Jurkat, Clone E6-1 (cell line): ENCODE data around the gene IL18. TPM values are rescaled to one million over a fixed set of nuclear protein-coding genes. Genes with fewer than 3 reads are reported as not detected.
"Not testable (repeated sequence)": the region's sequence is repeated elsewhere in the genome, so short reads cannot be mapped to it uniquely, and the experiment has no call there.

ENCODE experiments used
- DNase-seq: peaks from one replicate; pipeline ENCODE4 v3.0.0-alpha.2; 2011; ENCODE audit warnings: low read depth, low spot score
- H3K4me3 ChIP-seq: 2 replicates; pipeline ENCODE4 v1.5.1; 2011; ENCODE audit warnings: mild to moderate bottlenecking, low read length, control low read depth, moderate library complexity
- polyA plus RNA-seq: library from polyadenylated mRNA; unstranded; fragments of >200 nt; gene quantifications from one replicate; pipeline ENCODE4 v1.2.1, GENCODE V29; 2012; ENCODE audit warnings: missing spikeins; ENCODE audit not compliant: insufficient read length, insufficient read depth

IL18 gene
- polyA plus RNA-seq: not detected

DNA sequence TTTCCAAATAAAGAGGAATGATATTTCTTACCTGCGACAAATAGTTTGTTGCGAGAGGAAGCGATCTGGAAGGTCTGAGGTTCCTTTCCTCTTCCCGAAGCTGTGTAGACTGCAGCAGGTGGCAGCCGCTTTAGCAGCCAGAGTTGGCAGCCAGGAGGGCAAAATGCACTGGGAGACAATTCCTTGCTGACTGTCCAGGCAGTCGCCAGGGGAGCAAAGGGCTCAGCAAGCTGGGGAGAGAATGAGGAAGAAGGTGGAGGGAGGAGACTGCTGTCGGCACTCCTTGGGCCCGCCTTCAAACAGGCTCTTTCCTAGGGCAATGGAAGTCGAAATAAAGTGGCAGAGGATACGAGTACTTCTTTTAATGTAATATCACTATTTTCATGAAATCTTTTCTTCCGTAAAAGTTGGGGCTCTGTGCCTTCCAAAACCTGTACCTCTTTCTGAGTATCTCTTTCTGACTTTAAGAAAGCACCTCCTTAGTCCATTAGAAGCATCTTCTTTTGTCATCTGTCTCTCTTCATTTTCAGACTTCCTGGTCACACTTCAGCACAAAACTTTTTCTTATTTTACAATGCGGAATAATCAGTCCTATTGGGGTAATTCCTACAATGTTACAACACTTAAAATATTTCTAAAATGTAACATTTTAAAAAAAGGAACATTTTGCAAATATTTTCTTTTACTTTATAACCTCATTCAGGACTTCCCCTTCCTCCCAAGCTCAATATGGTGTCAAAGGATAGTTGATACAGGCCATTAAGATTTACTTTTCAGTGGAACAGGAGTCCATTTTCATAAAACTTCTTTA is at the start of gene IL18:
IL18 (minus strand) TSS at position 220 of the 811 bp plus-strand sequence. CDS start 9,041 bp downstream, outside the sequence.
- no peak for DNase-seq
- H3K4me3 ChIP-seq: no peak within 1 kb of the TSS

DNA sequence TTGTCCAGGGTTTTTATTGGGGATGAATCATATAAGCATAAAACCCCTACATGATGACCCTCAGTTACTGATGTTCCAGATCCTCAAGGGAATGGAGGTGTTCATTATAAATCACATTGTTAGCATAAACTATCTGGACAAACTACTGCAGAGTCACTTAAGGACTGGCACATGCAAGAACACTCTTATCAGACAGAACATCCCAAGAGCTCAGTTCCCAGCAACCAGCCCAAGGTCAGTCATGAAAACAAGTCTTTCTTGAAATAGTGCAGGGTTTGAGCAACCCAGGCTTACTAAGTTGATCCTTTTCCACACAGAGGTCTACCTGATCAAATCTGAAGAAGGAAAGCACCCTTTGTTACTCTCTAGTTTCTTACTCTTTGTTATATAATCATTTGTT is 48.8 kb upstream of the IL18 start:
- no peak overlapping the region for H3K4me3 ChIP-seq
- no peak for DNase-seq

DNA sequence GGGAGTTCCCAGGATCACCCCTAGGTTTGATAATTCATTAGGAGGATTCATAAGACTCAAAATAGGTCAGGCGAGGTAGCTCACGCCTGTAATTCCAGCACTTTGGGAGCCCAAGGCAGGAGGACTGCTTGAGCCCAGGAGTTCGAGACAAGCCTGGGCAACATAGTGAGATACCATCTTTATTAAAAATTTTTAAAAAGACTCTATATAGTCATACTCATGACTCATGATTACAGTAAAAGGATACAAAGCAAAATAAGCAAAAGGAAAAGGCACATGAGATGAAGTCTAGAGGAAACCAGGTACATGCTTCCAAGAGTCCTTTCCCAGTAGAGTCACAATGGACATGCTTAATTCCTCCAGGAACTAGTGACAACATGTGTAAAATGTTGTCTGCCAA is 48.4 kb upstream of the IL18 start:
- DNase-seq: no peak

GRCh38 chr11:112211536-112211935 is 47.6 kb upstream of the IL18 start:
- H3K4me3 ChIP-seq: no peak overlapping the region
- DNase-seq: peak; percentile 58

More for the DNA sequence above, 48.4 kb upstream of the IL18 start:
- H3K4me3 ChIP-seq: no peak overlapping the region

- H3K4me3 ChIP-seq: no peak overlapping the region
- DNase-seq: no peak
Observed at GRCh38 chr11:112210890-112211289, 47.0 kb upstream of the IL18 start.

DNA sequence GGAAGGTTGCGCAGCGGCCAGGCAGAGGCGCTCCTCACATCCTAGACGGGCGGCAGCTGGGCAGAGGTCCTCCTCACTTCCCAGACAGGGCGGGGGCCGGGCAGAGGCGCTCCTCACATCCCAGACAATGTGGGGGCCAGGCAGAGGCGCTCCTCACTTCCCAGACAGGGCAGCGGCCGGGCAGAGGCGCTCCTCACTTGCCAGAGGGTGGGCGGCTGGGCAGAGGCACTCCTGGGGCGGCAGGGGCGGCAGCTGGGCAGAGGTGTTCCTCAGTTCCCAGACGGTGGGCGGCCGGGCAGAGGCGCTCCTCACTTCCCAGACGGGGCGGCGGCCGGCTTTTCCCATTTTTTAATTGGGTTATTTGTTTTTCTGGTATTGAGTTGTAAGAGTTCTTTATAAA is 42.2 kb upstream of the IL18 start:
- no peak for DNase-seq
- H3K4me3 ChIP-seq: no peak overlapping the region

GRCh38 chr11:112200252-112200651 is 36.4 kb upstream of the IL18 start:
- no peak overlapping the region for H3K4me3 ChIP-seq
- no peak for DNase-seq

- DNase-seq, H3K4me3 ChIP-seq: not testable (repeated sequence)
Observed at GRCh38 chr11:112199101-112199500, 35.2 kb upstream of the IL18 start.

GRCh38 chr11:112196519-112197087 is 32.7 kb upstream of the IL18 start:
- no peak for DNase-seq

GRCh38 chr11:112195951-112196351 is 32.1 kb upstream of the IL18 start:
- H3K4me3 ChIP-seq: no peak overlapping the region

More at GRCh38 chr11:112196519-112197087, 32.7 kb upstream of the IL18 start:
- no peak overlapping the region for H3K4me3 ChIP-seq

DNA sequence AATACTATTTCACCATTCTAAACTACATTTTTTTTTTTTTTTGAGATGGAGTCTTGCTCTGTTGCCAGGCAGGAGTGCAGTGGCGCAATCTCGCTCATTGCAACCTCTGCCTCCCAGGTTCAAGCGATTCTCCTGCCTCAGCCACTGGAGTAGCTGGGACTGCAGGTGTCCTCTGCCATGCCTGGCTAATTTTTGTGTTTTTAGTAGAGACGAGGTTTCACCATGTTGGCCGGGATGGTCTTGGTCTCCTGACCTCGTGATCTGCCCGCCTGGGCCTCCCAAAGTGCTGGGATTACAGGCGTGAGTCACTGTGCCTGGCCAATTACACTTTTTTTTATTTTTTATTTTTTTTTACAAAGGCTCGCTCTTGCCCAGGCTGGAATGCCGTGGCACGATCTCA is 31.2 kb upstream of the IL18 start:
- not testable (repeated sequence) for DNase-seq, H3K4me3 ChIP-seq

More at GRCh38 chr11:112195951-112196351, 32.1 kb upstream of the IL18 start:
- no peak for DNase-seq

GRCh38 chr11:112186304-112186703 is 22.4 kb upstream of the IL18 start:
- DNase-seq: no peak
- no peak overlapping the region for H3K4me3 ChIP-seq

- no peak overlapping the region for H3K4me3 ChIP-seq
Observed at GRCh38 chr11:112185883-112186282, 22.0 kb upstream of the IL18 start.

GRCh38 chr11:112182867-112183266 is 19.0 kb upstream of the IL18 start:
- H3K4me3 ChIP-seq: no peak overlapping the region

More at GRCh38 chr11:112185883-112186282, 22.0 kb upstream of the IL18 start:
- DNase-seq: no peak

GRCh38 chr11:112179601-112180000 is 15.7 kb upstream of the IL18 start:
- H3K4me3 ChIP-seq: no peak overlapping the region
- no peak for DNase-seq

More at GRCh38 chr11:112182867-112183266, 19.0 kb upstream of the IL18 start:
- DNase-seq: no peak

DNA sequence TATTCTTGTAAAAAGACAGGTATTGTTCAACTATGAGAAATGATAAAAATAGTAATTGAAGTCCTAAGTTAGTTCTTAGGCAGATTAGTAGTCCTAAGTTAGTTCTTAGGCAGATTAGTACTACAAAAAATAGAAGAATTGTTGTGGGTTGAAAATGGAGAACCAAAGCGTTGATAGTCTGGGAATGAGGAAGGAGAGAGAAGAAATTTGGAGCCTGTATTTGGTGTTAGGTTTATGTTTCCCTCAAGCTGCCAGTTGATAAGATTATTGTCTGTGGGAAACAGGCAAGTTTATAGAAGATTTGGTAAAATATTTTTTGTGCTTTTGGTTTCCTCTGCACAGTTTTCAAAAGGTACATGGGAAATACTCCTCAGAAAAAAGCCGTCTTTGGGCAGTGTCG is 15.0 kb upstream of the IL18 start:
- DNase-seq: no peak
- H3K4me3 ChIP-seq: no peak overlapping the region

GRCh38 chr11:112178428-112178827 is 14.5 kb upstream of the IL18 start:
- no peak overlapping the region for H3K4me3 ChIP-seq
- no peak for DNase-seq

DNA sequence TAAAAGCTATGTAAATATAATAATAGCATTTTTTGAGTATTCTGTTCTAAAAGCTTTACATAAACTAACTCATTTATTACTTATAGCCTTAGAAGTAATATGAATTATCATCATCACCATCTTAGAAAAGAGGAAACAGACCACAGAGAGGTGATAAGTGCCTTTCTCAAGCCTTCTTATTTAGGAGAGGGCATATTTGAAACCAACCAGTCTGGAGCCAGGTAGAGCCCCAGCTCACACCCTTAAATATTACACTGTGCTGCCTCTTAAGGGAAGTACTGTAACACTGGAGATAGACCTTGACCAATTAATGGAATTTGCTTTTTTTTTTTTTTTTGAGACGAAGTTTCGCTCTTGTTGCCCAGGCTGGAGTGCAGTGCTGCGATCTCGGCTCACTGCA is 13.7 kb upstream of the IL18 start:
- DNase-seq: no peak
- H3K4me3 ChIP-seq: no peak overlapping the region

DNA sequence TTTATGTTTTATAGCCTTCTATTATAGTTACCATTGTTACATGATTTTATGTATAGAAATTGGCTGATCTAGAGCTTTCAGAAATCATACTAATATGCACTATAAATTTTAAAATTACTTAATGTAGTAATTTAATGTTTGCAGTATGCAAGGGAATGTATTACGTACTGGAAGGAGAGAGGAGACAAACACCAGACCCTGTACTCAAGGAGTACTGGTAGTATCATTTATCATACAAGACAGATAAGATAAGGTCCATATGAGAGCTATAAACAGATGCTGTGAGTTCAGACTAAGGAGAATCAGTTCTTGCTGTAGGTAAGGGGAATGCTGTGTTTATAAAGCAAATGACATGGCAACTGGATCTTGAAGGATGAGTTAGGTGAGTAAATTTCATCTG is 12.2 kb upstream of the IL18 start:
- H3K4me3 ChIP-seq: no peak overlapping the region
- DNase-seq: no peak

- H3K4me3 ChIP-seq: no peak overlapping the region
- no peak for DNase-seq
Observed at GRCh38 chr11:112175599-112175952, 11.7 kb upstream of the IL18 start.
